Neural progenitor cell (in vitro differentiated cells): ENCODE measurements around the gene PLCXD3.

Experiments used
- EZH2 ChIP-seq: fragments of 200-600 bp; sonication (generic); IDR thresholded peaks from 2 replicates; pipeline ENCODE4 v1.6.1; 2017; ENCODE audit warnings: antibody characterized with exemption, mild to moderate bottlenecking, moderate library complexity
- EZH2phosphoT487 ChIP-seq: fragments of 200-600 bp; sonication (generic); IDR thresholded peaks from 2 replicates; pipeline ENCODE4 v1.6.1; 2017; ENCODE audit warnings: antibody characterized with exemption
- TF ChIP-seq, protein P1 (sequence below): fragments of 200-600 bp; sonication (generic); IDR thresholded peaks from 2 replicates; pipeline ENCODE4 v1.5.1; 2017; ENCODE audit warnings: antibody characterized with exemption, mild to moderate bottlenecking

DNA sequence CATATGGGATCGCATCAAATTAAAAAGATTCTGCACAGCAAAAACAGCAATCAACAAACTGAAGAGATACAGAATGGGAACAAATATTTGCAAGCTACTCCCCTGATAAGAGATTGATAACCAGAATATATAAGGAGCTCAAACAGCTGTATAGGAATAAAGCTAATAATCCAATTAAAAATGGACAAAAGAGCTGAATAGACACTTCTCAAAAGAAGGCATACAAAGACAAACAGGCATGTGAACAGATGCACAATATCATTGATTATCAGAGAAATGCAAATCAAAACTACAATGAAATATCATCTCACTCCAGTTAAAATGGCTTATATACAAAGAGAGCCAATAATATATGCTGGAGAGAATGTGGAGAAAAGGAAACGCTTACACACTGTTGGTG lies 110.6 kb downstream of the PLCXD3 start:
- TF ChIP-seq, protein P1, sequence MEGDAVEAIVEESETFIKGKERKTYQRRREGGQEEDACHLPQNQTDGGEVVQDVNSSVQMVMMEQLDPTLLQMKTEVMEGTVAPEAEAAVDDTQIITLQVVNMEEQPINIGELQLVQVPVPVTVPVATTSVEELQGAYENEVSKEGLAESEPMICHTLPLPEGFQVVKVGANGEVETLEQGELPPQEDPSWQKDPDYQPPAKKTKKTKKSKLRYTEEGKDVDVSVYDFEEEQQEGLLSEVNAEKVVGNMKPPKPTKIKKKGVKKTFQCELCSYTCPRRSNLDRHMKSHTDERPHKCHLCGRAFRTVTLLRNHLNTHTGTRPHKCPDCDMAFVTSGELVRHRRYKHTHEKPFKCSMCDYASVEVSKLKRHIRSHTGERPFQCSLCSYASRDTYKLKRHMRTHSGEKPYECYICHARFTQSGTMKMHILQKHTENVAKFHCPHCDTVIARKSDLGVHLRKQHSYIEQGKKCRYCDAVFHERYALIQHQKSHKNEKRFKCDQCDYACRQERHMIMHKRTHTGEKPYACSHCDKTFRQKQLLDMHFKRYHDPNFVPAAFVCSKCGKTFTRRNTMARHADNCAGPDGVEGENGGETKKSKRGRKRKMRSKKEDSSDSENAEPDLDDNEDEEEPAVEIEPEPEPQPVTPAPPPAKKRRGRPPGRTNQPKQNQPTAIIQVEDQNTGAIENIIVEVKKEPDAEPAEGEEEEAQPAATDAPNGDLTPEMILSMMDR = no peak
- TF ChIP-seq EZH2 = no peak
- no peak for TF ChIP-seq EZH2phosphoT487
